COR-L47 (cell line): ENCODE measurements around the gene CA4.
"Not testable (repeated sequence)": the region's sequence is repeated elsewhere in the genome, so short reads cannot be mapped to it uniquely, and the experiment has no call there.

Experiments used
- DNase-seq: peaks from one replicate; lab custom pipeline; 2025; lab: John Stamatoyannopoulos, UW

The CA4 gene

DNA sequence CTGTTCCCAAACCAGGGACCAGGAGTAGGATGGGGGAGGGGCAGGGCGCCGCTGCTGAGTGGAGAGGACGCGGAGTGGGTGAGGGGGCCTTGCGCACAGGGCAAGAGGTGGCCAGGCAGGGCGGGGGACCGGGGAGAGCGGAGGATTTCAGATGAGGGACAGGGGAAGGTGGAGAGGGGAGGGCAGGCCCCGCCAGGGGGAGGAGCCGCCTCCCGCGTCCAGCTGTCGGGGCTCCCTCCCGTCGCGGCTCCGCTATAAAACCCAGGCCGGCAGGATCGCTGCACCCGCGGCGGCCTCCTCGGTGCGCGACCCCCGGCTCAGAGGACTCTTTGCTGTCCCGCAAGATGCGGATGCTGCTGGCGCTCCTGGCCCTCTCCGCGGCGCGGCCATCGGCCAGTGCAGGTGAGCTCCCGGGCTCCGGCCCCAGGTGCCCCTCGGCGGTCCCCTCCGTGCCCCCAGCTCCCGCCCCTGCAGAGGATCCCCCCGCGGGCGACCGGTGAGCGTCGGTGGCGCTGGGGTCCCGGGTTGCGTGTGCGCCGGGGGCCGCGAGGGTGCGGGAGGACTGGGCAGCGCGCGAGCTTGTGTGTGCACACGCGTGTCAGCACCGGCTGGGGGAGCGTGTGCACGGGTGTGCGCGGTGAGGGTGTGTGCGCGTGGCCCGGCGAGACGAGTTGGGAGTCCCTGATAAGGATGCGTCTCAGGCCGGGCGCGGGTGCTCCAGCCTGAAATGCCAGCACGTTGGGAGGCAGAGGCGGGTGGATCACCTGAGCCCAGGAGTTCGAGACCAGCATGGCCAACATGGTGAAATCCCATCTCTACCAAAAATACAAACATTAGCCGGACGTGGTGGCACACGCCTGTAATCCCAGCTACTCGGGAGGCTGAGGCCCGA lies at the start of gene CA4:
CA4 (plus strand) TSS at position 283 of the 892 bp plus-strand sequence; CDS start at position 345, 62 bp downstream.
- DNase-seq, result peak; percentile 4

GRCh38 chr17:60100577-60100976 lies 49.2 kb upstream of the CA4 start:
- not testable (repeated sequence) for DNase-seq

DNA sequence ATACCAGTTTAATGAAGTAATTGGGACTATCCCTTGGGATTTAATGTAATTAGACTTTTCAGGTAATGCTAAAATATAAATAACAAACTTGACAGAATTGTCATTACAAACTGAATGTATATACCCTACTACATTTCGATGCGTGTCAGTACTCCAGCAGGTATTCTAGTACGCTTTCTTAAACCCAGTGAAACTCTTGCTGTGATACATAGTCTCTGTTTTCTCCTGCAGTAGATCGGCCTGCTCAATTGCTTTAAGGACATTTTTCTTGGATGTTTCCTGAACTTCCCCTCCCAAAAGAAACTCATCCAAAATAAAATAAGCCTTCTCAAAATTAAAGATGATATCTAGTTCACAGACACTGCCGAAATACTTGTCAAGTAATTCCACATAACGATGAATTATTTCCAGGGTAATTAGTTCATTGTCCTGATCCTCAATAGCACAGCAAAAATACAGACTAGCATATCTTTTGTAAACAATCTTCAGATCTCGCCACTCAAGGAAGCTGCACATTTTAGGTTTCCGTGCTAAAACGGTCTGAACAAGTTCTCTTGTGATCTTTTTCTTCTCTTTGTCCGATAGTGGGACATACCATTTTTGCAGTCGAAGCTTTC lies 47.6 kb upstream of the CA4 start:
- not testable (repeated sequence) for DNase-seq

GRCh38 chr17:60102632-60103096 lies 47.1 kb upstream of the CA4 start:
- DNase-seq, result no peak

- no peak for DNase-seq
Observed at GRCh38 chr17:60103957-60104356, 45.8 kb upstream of the CA4 start.

GRCh38 chr17:60106340-60107059 lies 43.3 kb upstream of the CA4 start:
- DNase-seq, result no peak

GRCh38 chr17:60107526-60108257 lies 42.1 kb upstream of the CA4 start:
- DNase-seq, result no peak

DNA sequence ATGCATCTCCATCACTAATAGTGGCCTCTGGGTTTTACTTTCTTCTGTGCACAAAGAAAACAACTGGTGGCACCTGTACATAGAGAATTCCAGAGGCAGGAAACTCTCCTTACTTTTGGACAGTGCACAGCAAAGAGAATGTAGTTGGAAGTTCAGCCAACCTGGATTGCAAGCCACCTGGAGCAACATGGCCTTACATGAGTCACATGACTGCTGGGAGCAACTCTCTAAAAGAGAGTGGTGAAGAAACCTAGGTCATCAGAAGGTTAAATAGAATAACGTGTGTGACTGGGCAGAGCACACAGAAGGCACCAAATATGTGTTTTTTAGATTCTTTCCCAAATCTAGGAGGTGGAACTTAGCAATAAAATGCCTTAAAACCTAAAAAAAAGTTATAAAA lies 41.5 kb upstream of the CA4 start:
- DNase-seq, result not testable (repeated sequence)

DNA sequence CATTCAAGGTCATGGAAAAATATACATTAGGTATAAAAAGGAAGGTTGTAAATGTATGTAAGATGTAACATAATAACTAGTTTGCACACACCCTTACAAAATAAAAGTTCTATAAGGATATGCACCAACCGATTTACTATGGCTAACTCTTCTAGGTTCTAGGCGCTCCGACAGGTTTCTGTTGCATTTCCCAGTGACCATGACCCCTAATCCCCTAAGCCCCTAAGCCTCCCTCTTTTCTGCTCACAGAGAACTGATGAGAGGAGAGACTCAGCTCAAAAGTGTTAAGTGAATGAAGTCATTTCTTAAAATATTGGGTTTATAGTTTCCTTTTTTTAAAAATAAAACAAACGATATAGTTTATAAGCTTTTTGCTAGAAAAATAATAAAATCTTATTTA lies 41.1 kb upstream of the CA4 start:
- no peak for DNase-seq

- no peak for DNase-seq
Observed at GRCh38 chr17:60109161-60109560, 40.6 kb upstream of the CA4 start.

GRCh38 chr17:60110586-60110985 lies 39.2 kb upstream of the CA4 start:
- DNase-seq, result no peak

DNA sequence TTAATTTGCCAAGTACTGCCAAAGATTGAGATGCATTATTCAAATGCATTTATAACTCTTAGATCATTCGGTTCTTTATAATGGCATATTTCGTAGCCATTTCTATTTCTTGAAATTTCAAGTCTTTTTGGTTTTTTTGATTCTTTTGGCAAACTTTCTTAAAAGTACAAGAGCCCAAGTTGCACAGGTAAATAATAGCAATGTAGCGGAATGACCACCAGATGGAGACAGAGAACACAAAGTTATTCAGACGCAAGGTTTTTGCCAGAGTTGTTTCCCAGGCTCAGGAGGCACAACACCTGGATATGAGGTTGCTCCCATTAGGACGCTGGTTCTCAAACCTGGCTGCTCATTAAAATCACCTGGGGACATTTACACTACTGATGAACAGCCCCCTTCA lies 38.1 kb upstream of the CA4 start:
- not testable (repeated sequence) for DNase-seq

DNA sequence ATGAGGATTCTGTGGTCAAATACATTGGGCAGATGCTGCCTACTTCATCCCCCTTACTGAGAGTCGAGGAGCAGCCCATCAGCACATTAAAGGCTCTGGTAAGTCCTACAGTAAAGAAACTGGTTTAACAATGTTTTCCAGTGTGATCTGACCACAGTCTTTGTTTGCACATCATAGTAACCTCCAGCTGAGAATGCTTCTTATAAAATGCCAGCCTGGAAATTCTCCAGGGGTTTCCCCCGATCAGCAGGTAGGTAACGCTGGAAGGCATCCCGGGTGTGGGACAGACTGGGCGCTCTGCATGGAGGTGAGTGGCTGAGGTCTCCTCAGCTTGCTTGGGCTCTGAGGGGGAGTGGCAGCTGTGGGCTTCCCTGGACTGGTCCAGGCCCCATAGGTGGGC lies 34.4 kb upstream of the CA4 start:
- not testable (repeated sequence) for DNase-seq

DNA sequence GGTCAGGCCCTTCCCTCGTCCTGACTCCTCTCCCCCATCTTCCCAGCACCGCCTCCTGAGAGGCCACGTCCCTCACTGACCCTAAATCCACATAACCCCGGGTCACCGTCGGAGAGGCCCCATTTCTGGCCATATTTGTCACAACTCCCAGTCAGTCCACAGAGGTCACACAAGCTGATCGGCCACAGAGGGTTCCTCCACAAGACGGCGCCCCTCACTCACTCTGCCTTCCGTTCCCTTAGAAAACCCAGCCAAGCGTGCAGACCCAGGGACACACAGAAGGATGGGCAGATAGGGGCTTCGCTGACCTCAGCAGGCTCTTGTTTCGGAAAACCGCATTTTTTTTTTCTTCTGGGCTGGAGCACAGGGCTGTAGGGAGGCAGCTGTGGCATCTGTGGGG lies 33.6 kb upstream of the CA4 start:
- not testable (repeated sequence) for DNase-seq

DNA sequence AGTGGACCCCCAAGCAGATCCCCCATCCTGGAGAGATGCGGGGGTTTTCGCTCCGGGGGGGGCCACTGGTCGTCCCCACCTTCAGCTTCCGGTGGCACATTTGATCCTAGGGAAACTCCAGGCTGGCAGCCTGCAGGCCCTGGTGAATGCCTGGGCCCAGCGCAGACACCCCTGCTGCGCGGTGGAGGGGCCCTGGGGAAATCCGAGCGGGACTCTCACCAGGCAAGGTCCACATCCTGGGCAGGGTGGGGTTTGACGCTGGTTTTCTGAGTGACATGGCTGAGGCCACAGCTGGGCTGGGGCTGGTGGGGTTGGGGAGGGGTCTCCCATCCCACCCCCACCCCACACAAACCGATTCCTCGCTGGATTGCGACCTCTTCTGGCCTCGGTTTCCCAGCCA lies 30.6 kb upstream of the CA4 start:
- DNase-seq, result not testable (repeated sequence)

- not testable (repeated sequence) for DNase-seq
Observed at GRCh38 chr17:60119807-60120748, 29.7 kb upstream of the CA4 start.

GRCh38 chr17:60127068-60128064 lies 22.4 kb upstream of the CA4 start:
- no peak for DNase-seq

DNA sequence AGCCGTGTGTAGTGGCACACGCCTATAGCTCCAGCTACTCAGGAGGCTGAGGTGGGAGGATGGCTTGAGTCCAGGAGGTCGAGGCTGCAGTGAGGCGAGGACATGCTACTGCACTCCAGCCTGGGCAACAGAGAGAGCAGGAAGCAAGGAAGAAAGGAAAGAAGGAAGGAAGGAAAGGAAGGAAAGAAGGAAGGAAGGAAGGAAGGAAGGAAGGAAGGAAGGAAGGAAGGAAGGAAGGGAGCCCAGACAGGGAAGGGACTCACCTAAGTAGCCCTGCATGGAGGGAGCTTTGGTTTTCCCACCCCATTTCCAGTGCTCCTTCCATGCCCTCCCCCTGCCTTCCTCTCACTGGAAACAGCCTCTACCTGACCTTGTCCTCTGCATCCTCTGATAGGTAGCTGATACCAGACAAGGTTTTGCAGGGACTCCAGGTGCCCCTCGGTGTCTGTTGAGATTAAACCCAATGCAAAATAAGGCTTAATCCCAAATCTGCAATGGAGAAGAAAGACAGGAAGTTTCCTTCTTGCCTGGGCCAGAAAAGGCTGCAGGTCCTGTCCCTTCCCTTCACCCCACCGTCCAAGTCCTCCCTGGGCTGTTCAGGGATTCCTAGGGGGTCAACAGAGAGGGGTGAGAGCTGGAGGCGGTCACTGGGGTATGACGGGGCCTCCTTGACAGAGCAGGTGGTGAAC lies 21.5 kb upstream of the CA4 start:
- DNase-seq, result no peak

GRCh38 chr17:60129164-60129563 lies 20.6 kb upstream of the CA4 start:
- no peak for DNase-seq
